Activated gamma-delta T cell (primary cell): ENCODE results near the gene ALDH18A1.
"Not testable (repeated sequence)": the region's sequence is repeated elsewhere in the genome, so short reads cannot be mapped to it uniquely, and the experiment has no call there.

ENCODE experiments used
- DNase-seq: peaks from one replicate; lab custom pipeline; 2025; lab: John Stamatoyannopoulos, UW

ALDH18A1 gene

GRCh38 chr10:95650232-95650631, 6.3 kb downstream of the ALDH18A1 start:
- DNase-seq = no peak

- no peak for DNase-seq
Measured at GRCh38 chr10:95648138-95648537, 8.4 kb downstream of the ALDH18A1 start.

- no peak for DNase-seq
Measured at GRCh38 chr10:95646160-95646559, 10.4 kb downstream of the ALDH18A1 start.

- no peak for DNase-seq
Measured at GRCh38 chr10:95644901-95645300, 11.6 kb downstream of the ALDH18A1 start.

- no peak for DNase-seq
Measured at GRCh38 chr10:95640891-95641315, 15.6 kb downstream of the ALDH18A1 start.

- DNase-seq = no peak
Measured at GRCh38 chr10:95637911-95638310, 18.6 kb downstream of the ALDH18A1 start.

GRCh38 chr10:95637140-95637539, 19.4 kb downstream of the ALDH18A1 start:
- DNase-seq = no peak

GRCh38 chr10:95635319-95635733, 21.2 kb downstream of the ALDH18A1 start:
- DNase-seq = no peak

GRCh38 chr10:95628786-95629185, 27.7 kb downstream of the ALDH18A1 start:
- no peak for DNase-seq

- DNase-seq = no peak
Measured at GRCh38 chr10:95626500-95626899, 30.0 kb downstream of the ALDH18A1 start.

GRCh38 chr10:95620415-95620814, 36.1 kb downstream of the ALDH18A1 start:
- not testable (repeated sequence) for DNase-seq

GRCh38 chr10:95618101-95618500, 38.4 kb downstream of the ALDH18A1 start:
- no peak for DNase-seq

- no peak for DNase-seq
Measured at GRCh38 chr10:95616446-95616845, 40.1 kb downstream of the ALDH18A1 start.

GRCh38 chr10:95613330-95613729, 43.2 kb downstream of the ALDH18A1 start:
- no peak for DNase-seq

- DNase-seq = no peak
Measured at GRCh38 chr10:95610727-95611126, 45.8 kb downstream of the ALDH18A1 start.

GRCh38 chr10:95606922-95607321, 49.6 kb downstream of the ALDH18A1 start:
- no peak for DNase-seq

GRCh38 chr10:95605163-95605562, 51.3 kb downstream of the ALDH18A1 start:
- DNase-seq = no peak

- DNase-seq = no peak
Measured at GRCh38 chr10:95604630-95605029, 51.9 kb downstream of the ALDH18A1 start.

- DNase-seq = no peak
Measured at GRCh38 chr10:95602382-95602781, 54.1 kb downstream of the ALDH18A1 start.

- DNase-seq = no peak
Measured at GRCh38 chr10:95601116-95601719, 55.3 kb downstream of the ALDH18A1 start.

- no peak for DNase-seq
Measured at GRCh38 chr10:95600158-95600557, 56.4 kb downstream of the ALDH18A1 start.

GRCh38 chr10:95597788-95598187, 58.7 kb downstream of the ALDH18A1 start:
- no peak for DNase-seq

- no peak for DNase-seq
Measured at GRCh38 chr10:95588025-95588424, 68.5 kb downstream of the ALDH18A1 start.

GRCh38 chr10:95579835-95580535, 76.5 kb downstream of the ALDH18A1 start:
- DNase-seq = no peak
